Hematopoietic multipotent progenitor cell treated with erythropoietin and hydrocortisone succinate and interleukin-3 and kit ligand, for 15 days (in vitro differentiated cells): ENCODE results near the gene ERGIC1.
"Not testable (repeated sequence)": the region's sequence is repeated elsewhere in the genome, so short reads cannot be mapped to it uniquely, and the experiment has no call there.

Source experiments
- DNase-seq: peaks from one replicate; pipeline ENCODE4 v3.0.0-alpha.2; 2015; ENCODE audit warnings: low spot score

The ERGIC1 gene

DNA sequence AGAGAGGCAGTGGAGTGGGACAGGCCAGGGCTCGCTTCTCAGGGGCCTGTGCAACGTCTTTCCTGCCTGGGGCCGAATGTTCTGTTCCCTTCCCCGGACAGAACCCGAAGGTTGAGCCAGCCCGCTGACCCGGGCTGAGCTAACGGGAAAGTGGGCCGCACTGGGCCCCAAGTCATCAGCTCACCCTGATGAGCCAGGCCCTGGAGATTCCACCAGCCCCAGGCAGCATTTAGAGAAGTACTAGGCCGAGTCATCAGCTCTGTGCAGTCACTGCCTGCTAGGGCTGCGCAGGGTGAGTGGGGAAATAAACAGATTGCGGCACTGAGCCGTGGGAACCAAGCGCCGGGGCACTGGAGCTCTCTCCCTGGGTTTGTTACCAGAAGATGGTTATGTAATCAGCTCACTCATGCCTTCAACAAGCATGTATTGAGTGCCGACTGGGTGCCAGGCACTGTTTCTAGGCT is 33.9 kb upstream of the ERGIC1 start:
- no peak for DNase-seq

DNA sequence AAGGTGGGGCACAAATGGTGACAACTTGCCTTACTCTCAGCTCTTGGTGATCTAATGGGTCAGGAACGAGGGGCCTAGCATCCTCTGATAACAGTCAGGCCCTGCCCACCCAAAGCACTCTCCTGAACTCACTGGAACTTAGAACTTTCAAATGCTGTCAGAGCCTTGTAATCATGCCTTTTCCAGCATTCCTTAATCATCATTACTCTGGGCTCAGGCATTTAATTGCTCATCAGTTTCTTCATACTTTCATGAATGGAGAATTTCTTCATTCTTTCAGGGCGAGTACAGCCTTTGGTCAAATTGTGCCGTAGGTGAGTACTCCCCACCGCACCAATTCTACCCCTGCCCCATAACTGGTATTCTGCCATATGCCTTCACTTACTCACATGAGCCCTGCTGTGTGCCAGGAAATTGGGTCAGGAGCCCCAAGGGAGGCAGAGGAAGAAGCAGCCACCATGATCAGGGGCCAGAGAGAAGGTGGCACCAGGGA is 32.8 kb upstream of the ERGIC1 start:
- peak; percentile 54 for DNase-seq

DNA sequence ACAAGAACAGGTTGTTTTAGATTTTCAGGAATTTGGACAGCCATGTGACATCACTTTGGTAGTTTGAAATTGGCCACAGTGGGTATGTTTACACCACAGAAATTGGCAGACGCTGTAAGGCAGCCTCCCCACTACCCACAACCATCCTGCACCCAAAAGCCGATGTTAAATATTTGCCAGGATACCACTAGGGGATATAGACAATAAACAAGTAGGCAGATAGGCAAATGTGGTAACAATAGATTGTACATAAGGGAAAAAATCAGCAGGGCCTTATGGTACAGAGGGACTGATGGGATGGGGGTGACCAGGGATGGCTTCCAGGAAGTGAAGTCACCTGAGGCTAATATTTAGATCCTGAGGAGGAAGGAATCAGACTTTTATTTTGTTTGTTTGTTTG is 31.9 kb upstream of the ERGIC1 start:
- peak; percentile 65 for DNase-seq

DNA sequence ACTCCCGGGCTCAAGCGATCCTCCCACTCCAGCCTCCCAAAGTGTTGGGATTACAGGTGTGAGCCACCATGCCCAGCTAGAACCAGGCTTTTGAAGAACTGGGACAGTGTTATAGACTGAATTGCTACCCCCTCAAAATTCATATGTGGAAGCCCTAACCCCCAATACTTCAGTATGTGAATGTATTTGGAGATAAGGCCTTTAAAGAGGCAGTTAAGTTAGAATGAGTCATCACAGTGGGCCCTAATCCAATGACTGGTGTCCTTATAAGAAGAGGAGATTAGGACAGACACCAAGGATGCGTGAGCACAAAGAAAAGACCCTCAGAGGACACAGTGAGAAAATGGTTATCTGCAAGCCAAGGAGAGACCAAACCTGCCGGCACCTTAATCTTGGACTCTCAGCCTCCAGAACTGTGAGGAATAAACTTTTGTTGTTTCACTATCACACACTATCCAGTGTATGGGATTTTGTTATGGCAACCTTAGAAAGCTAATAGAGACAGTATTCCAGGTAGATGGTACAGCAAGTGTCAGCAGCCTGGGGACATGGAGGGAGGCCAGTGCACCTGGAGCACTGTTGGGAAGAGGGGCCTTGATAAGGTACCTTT is 31.4 kb upstream of the ERGIC1 start:
- peak; percentile 94 for DNase-seq

DNA sequence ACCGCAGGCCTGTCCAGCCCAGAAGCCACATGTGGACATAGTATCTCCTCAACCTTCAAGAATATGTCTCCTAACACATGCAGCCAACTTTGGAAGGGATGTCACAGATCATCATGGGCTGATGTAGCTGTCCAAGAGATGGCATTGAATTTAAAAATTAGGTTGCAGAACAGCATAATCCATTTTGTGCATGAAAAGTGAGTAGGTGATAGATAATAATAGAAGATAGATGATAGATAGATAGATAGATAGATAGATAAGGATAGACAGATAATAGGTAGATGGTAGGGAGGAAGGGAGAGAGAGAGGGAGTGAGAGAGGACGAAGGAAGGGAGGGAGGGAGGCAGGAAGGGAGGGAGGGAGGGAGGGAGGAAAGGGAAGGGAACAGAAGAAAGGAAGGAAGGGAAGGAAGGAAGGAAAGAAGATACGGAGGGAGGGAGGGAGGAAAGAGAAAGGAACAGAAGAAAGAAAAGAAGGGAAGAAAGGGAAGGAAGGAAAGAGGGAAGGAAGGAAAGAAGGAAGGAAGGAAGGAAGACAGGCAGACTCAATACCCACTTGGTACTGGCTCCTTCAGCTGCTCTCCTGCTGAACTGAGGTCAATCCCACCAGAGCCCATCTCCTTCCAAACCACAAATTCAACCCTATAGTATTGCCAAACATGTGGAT is 28.9 kb upstream of the ERGIC1 start:
- DNase-seq = no peak

DNA sequence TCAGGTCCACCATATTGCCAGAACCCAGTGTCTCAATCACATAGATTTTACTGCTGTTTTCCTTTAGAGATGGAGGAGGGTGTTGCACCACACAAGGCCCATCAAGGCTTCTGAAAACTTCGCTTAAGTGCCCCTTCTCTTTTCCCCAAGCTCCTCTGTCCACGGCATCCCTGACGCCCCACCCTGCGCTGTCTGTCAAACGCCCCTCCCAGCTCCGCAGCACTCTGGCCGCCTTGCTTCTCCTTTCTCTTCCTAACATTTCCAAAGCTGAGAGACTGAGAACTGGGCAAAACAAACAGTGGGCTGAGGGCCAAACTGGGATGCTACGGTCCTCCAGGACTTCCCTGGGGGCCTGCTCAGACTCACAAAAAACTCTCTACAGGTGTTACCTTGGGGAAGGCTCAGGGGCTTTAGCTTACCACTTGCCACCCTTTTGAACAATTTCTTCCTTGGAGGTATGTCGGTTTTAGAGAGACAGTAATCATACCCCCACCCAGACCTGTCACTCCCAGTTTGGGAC is 28.3 kb upstream of the ERGIC1 start:
- DNase-seq = no peak

DNA sequence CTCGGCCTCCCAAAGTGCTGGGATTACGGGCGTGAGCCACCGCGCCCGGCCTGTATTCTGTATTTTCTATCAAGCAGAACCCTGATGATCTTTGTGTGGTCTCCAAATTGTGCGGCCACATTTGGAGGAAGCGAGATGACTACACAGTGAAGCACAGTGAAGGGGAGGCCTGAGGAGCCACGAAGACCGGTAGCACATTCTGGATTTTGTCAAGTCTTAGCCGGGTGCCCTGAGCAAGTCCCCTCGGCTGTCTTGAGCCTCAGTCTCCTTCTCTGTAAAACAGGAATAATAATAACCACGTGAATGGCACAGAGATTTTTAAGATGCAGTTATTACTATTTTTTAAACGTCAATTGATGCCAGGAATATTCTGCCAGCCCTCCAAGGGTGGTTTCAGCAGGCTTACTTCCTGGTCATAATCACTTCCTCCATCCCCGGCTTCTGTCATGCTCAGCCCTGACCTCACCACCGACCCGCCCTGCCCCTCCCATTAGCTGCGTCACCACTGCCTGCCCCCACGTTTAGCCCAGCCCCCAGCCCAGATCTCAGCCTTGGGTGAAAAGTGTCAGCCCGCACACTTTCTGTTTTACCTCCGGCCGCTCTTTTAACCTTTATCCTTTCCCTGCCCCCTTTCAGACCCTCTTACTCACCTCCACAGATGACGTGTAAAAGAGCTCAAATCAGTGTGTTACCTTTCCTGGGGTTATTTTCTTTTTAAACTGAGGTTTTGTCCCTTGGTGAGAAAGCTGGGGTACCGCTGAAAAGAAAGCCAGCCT is 27.0 kb upstream of the ERGIC1 start:
- peak; percentile 83 for DNase-seq

DNA sequence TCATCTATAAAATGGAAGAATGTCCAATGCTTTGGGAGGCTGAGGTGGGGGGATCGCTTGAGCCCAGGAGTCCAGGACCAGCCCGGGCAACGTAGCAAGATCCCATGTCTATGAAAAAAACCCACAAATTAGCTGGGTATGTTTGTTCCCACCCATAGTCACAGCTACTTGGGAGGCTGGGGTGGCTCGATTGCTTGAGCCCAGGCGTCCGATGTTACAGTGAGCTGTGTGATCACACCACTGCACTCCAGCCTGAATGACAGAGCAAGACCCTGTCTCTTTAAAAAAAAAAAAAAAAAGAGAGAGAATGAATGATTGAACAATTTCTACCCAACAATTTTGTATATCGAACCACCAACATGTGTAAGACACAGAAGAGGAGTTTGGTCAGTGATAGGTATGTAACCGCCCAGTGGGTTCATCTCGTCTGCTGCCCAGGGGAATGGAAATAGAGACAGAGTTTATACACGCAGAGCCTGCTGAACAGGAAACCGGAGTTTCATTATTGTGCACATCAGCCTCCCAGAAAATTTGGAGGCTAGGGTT is 26.2 kb upstream of the ERGIC1 start:
- DNase-seq = no peak

DNA sequence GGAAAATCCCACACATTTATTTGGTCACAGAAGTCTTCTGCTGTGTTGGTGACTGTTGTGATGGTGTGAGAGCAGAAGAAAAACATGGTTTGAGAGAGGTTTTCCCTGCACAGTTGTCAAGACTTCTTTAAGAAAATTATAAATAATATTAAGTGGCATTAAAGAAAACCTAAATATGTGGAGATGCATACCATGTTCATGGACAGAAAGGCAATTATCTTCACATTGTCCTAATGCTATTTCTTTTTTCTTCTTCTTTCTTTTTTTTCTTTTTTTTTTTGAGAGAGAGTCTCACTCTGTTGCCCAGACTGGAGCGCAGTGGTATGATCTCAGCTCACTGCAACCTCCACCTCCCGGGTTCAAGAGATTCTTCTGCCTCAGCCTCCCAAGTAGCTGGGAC is 24.3 kb upstream of the ERGIC1 start:
- DNase-seq = no peak

DNA sequence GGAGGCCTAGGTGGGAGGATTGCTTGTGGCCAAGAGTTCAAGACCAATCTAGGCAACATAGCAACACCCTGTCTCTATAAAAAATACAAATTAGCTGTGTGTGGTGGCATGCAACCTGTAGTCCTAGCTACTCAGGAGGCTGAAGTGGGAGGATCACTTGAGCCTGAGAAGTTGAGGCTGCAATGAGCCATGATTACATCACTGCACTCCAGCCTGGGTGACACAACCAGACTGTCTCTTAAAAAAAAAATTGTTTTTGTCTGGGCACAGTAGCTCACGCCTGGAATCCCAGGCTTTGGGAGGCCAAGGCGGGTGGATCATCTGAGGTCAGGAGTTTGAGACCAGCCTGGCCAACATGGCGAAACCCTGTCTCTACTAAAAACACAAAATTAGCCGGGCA is 23.1 kb upstream of the ERGIC1 start:
- not testable (repeated sequence) for DNase-seq

DNA sequence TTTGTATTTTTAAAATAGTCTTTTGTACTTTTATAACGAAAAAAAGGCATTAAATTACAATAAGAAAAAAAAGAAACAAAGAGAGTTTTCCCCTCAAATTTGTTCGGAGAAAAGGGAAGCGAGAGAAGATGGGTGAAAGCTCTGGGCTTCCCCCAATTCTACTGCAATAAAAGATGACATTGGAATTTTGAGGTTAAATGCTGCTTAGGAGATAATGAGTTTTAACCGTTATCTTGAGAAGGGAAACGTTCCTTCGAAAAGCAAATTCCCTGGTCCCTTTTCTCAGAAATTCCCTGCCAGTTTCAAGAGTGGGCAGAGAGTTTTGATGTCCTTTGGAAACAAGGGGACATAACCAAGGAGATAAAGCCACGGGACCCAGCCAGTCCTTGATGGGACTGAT is 18.4 kb upstream of the ERGIC1 start:
- DNase-seq = no peak

DNA sequence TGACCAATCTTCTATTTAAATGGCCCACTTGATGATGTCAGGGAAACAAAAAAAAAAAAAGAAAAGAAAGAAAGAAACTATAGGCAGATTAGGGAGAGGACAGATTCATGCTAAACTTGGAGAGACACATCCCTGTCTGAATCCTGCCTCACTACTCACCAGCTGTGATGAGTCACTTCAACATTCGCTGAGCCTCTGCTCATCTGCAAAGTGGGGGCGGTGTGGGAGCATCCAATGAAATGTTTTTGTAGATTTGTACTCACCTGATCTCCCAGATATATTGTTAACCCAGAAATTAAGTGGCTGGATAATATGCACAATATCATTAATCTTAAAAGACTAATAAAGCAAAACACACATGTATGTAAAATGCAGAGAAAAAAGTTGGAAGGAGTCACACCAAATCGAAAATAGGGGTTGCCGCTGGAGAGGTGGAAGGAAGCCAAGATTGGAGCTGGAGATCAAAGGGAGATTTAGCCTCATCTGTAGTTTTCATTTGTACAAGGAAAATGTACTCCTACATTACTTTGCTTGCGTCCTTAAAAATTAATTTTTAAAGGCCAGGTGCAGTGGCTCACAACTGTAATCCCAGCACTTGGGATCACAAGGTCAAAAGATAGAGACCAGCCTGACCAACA is 17.0 kb upstream of the ERGIC1 start:
- DNase-seq = no peak

DNA sequence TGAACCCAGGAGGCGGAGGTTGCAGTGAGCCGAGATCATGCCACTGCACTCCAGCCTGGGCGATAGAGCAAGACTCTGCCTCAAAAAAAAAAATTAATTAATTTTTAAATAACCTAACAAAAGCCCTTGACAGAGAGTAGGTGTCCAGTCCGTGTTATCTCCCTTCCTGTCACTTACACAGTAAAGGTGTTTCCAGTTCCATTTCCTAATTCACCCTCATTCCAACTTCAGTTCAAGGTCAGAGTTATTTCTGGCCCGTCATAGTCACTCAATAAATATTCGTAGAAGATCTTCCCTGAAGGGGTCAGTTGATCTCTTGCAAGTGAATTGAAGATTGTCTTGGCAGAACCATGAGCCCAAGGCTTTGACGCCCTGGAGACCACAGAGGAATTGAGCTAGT is 16.4 kb upstream of the ERGIC1 start:
- DNase-seq = no peak

DNA sequence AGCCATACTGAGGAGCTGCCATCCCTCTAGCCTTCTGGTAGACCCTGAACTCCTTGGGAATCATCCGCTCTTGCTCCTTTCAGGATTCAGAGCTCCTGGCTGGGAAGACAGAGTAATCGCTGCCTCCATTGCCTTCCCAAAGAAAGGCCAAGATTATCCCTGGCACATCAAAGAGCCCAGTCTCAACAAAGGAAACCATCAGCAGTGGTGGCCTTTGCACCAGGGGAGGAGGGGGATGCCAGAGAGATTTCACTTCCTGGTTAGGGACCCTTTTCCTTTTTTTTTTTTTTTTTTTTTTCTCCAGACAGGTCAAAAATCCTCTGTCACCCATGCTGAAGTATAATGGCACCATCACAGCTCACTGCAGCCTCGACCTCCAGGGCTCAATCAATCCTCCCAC is 16.0 kb upstream of the ERGIC1 start:
- DNase-seq = no peak

DNA sequence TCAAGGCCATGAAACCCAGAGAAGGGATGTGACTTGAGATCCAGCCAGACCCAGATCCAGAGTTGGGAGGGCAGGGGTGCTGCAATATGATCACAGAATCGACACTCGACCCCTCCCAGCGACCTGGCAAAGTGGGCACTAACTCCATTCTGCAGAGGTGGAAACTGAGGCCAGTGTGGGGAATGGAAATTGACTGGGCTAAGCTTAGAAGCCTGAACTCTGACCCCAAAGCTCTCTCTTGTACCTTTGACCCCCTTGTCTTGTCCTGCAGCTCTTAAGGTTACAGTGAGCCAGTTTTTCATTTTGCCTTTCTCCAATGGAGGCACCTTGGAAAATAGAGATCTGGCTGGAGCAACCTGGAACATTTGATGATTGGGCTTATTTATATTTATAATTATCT is 14.5 kb upstream of the ERGIC1 start:
- no peak for DNase-seq

DNA sequence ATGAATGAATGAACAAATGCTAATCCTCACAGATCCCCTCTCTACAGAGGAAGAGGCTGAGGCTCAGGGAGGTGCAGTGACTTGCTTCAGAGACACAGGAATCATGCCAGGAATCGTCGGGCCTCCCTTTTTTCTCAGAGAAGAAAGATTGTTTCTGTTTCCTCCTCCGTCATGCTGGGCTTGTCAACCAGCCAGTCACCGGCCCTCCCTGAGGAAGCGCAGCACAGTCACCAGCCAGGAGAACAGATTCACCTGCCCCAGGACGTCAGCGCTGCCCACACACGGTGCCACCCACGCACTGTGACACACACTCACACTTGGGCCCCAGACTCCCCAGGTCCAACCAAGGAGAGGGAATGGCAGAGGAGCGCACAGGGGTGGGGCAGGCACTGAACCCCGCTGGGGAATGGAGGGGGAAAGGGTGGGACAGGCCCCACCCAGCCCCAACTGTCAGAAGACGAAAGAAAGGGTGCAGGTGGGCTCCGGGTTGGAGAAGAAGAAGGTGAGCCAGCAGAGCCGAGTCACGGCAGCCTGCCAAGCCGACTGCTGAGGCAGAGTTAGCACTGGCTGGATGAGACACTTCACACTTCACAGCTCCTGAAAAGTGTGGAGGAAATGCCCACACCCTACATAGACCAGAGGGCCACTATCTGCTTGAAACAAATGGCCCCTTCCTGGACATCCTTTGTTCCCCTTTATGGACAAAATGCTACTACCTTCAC is 13.8 kb upstream of the ERGIC1 start:
- DNase-seq = no peak

DNA sequence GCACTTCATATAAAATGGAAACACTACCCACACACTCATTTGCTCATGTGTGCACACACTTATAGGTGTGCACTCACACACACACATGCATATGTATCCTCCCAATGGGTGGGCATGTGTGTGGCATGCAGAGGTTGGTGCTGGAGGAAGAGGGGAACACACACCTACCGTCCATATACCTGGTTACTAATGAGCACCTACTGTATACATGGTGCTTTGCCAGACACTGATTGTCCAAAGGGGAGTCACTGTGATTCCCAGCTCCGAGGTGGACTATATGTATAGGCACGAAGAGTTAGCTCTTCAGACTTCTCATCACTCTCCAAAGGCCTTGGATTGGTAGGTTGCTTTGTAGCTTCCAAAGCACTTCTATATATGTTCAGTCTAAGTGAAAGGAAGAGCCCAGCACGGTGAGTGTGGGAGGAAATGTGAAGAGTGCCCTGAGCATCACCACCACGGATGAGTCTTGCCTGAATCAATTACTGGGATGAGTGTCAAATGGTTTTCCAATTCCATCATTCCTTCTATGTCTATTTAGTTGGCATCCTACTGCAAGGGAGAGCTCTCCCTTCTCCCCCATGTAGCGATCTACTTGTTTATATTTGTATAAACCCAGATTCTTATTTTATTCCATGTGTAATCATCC is 12.6 kb upstream of the ERGIC1 start:
- DNase-seq = no peak

DNA sequence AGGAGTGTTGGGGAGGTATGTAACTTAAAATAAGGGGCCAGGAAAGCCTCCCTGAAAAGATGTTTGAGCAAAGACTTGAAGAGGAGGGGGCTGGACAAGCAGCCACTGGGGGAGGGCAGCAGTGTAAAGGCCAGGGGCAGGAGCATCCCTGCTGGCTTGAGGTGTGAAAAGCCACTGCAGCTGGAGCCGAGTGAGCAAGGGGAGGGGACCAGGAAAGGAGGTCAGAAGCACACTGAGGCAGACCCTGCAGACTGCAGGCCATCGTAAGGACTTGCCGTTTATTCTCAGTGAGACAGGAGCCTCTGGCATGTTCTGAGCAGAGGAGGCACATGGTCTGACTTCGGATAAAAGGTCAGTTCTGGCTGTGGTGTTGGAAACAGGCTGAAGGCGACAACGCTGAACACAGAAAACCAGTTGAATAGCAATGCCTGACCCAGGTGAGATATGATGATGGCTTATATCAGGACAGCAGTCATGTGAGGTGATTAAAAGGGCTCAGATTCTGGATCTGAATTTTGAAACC is 10.2 kb upstream of the ERGIC1 start:
- DNase-seq = no peak

DNA sequence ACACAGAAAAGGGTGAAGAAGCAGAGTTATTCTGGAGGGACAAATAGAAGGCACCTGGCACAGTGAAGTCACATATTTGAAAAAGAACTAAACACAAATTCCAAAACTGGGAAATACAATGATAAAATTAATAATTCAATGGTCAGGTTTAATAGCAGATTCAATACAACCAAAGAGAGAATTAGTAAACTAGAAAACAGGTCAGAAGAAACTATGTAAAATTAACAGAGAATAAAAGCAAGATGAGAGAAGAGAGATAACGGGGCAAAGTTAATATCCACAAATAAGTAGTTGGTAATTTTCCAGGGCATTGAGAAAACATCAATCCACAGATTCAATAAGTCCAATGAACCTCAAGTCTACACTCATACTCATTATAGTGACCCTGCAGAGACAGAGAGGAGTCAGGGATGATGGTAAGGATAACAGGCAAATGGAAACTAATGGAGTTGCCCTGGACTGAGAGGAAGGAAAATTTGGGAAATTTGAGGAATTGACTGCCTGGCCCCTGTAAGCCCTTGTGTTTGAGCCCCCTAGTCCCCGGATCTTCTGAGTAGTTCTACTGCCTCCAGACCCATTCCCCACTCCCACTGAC is 8.3 kb upstream of the ERGIC1 start:
- no peak for DNase-seq

DNA sequence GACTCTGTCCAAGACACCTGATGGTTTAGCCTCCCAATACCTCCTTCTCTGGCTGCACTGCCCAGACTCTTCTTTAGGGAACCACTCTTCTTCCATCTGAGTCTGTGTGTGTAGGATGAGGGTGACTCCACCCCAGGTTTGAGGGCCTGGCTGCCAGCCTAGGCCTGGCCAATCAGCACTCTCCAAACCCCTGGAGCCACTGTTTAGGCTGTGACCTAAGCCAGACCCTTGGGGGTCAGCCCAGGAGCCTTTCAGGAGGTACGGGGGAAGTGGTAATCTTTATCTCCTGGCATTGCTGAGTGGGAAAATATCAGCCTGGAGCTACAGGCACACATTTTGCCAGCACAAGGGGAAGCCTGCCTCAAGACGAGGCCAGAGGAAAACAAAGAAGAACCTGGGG is 6.2 kb upstream of the ERGIC1 start:
- DNase-seq = no peak
